ENCODE results near the gene PDZD2. TPM values are rescaled to one million over a fixed set of nuclear protein-coding genes. Genes with fewer than 3 reads are reported as not detected.

Gene PDZD2
- total RNA-seq, 4 donors from 2014 or later = 6.2 to 21.4 (median 11.8) TPM

DNA sequence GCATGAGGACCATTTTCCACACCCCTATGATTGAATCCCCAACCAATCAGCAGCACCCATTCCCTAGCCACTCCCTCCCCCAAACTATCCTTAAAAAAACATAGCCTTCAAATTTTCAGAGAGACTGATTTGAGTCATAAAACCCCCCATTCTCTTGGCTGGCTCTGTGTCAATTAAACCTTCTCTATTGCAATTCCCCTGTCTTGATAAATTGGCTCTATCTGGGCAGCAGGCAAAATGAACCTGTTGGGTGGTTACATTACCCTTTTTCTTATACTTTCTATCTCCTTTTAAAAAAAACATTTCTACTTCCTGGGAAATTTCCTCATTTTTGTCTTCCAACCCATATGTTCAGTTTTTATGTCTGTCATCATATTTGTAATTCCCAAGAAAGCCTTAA lies 220.2 kb downstream of the PDZD2 start:
- Histone ChIP-seq H3K4me1 (no peaks in the 10 kb centered on the region), H3K27ac (no peak overlapping the region), H3K9me3 (peaks cover 0 to 4% of the 10 kb centered on the region in 2 donors), H3K36me3 (no peaks in the 10 kb centered on the region), H3K27me3 (no peaks in the 10 kb centered on the region), H3K4me3 (no peak overlapping the region)
- intact Hi-C loops (cut with DNase I; ENCODE audit: low total_unique reads) = no loop called here
- DNase-seq = no peak
- TF ChIP-seq, protein P1, sequence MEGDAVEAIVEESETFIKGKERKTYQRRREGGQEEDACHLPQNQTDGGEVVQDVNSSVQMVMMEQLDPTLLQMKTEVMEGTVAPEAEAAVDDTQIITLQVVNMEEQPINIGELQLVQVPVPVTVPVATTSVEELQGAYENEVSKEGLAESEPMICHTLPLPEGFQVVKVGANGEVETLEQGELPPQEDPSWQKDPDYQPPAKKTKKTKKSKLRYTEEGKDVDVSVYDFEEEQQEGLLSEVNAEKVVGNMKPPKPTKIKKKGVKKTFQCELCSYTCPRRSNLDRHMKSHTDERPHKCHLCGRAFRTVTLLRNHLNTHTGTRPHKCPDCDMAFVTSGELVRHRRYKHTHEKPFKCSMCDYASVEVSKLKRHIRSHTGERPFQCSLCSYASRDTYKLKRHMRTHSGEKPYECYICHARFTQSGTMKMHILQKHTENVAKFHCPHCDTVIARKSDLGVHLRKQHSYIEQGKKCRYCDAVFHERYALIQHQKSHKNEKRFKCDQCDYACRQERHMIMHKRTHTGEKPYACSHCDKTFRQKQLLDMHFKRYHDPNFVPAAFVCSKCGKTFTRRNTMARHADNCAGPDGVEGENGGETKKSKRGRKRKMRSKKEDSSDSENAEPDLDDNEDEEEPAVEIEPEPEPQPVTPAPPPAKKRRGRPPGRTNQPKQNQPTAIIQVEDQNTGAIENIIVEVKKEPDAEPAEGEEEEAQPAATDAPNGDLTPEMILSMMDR (IDR thresholded peaks at IDR 0.05) = no peak
- no peak for TF ChIP-seq POLR2A (IDR thresholded peaks at IDR 0.05)

DNA sequence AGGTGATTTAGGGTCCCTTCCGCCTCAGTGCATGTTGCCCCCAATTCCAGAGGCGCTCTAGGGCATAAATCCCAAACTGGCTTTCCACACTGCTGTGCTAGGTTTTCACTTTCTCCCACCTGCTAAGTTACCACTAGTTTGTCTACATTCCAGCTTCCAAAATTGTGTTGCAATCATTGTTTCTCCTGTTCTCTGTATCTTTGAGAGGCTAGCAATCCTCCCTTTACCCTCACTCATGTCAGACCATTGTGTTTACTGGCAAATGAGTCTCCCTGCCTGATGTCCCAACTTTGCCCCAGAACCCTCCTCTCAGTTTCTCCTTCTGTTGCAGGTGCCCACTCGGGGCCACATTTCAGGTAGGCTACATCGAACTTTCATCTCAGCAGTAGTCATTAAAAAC lies 221.3 kb downstream of the PDZD2 start:
- no peaks in the 10 kb centered on the region for H3K36me3 ChIP-seq
- H3K27me3 ChIP-seq = no peaks in the 10 kb centered on the region
- H3K4me1 ChIP-seq = no peaks in the 10 kb centered on the region
- H3K9me3 ChIP-seq = peaks cover 0 to 4% of the 10 kb centered on the region in 2 donors
- TF ChIP-seq, protein P1 (IDR thresholded peaks at IDR 0.05) = no peak
- TF ChIP-seq POLR2A (IDR thresholded peaks at IDR 0.05) = no peak
- intact Hi-C loops (cut with DNase I; ENCODE audit: low total_unique reads) = no loop called here
- DNase-seq = no peak
- H3K27ac ChIP-seq = no peak overlapping the region
- no peak overlapping the region for H3K4me3 ChIP-seq

DNA sequence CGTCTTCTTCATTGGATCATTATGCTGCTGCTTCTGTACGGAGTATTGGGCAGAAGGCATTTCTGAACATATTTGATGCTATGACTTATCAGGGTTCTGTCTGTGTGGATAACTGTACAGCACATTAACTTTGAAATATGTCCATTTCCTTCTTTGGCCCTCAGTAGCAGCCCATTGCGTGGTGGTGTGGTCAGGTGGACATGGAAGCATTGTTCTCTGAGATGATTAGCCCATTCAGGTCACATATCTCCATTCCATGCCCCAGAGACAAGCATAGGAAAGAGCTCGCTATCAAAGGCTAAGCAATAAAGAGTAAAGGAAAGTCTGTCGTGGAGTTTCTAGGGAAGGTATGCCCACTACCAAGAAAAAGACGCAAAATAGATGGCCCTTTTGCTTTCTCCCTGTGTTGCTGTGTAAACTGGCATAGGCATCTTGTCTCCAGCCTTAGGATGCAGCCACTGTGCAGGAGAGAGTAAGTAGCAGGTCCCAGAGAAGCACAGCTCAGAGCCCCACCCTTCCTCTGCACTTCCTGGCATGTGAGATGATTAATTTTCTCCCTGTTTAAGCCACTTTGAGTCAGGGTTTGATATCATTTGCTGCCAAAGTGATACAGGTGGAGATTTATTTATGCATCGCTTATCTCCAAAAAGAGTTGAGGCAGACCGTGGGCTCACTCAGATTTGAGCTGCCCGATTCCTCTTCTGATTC lies 221.9 kb downstream of the PDZD2 start:
- H3K4me3 ChIP-seq = no peak overlapping the region
- no peaks in the 10 kb centered on the region for H3K36me3 ChIP-seq
- intact Hi-C loops (cut with DNase I; ENCODE audit: low total_unique reads) = no loop called here
- no peak overlapping the region for H3K27ac ChIP-seq
- H3K4me1 ChIP-seq = no peaks in the 10 kb centered on the region
- peaks cover 0 to 4% of the 10 kb centered on the region in 2 donors for H3K9me3 ChIP-seq
- no peak for DNase-seq
- TF ChIP-seq, protein P1 (IDR thresholded peaks at IDR 0.05) = no peak
- no peaks in the 10 kb centered on the region for H3K27me3 ChIP-seq

DNA sequence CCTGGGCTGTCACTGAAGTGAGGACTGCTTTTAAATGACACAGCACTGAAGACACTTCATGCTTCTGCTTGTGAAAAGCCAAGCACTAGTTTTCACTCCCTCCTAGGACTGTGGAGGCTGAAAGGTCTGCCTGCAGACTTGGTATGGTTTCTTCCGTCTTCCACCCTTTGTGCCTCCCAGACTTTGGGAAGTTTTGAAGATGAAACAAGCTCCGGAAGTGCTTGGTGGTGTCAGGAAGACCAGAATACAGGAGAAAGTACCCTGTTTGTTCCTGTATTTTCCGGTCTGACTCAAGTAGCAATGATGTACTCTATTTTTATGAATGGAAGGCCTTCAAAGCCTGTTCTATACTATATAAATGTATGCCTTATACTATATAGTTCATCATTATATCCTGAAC lies 222.7 kb downstream of the PDZD2 start:
- Histone ChIP-seq H3K27me3 (no peaks in the 10 kb centered on the region), H3K4me1 (no peaks in the 10 kb centered on the region), H3K27ac (no peak overlapping the region), H3K9me3 (peaks cover 0 to 4% of the 10 kb centered on the region in 2 donors), H3K36me3 (no peaks in the 10 kb centered on the region), H3K4me3 (no peak overlapping the region)
- no peak for DNase-seq
- no peak for TF ChIP-seq POLR2A (IDR thresholded peaks at IDR 0.05)
- intact Hi-C loops (cut with DNase I; ENCODE audit: low total_unique reads) = no loop called here

DNA sequence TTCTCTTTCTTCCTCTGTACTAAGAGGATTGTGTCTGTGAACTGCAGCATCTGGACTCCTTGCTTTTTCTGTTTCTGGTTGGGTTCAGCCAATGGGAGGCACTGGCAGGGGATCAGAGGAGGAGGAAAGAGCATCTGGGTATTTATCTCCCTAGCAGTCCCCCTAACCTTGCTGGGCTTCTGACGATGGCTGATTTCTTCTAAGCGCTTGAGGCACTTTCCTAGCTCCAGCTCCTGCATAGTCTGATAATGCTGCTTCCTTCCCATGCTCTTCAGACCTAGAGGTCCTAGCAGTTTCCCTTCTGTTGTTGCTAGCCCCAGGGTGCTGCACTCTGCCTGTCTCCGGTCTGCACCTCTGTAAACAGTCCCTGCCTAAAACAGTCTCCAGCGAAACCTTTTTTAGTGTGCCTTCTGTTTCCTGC lies 225.1 kb downstream of the PDZD2 start:
- Histone ChIP-seq H3K36me3 (no peaks in the 10 kb centered on the region), H3K27ac (no peak overlapping the region), H3K4me3 (no peak overlapping the region), H3K9me3 (no peaks in the 10 kb centered on the region), H3K4me1 (no peaks in the 10 kb centered on the region), H3K27me3 (no peaks in the 10 kb centered on the region)
- intact Hi-C loops (cut with DNase I; ENCODE audit: low total_unique reads) = no loop called here
- no peak for DNase-seq
- TF ChIP-seq POLR2A (IDR thresholded peaks at IDR 0.05) = no peak
- TF ChIP-seq, protein P1 (IDR thresholded peaks at IDR 0.05) = no peak
